ENCODE data around the gene MOCS3.

MOCS3 gene

GRCh38 chr20:50931306-50932015 lies 27.2 kb upstream of the MOCS3 start, which contains the start of gene ADNP:
ADNP (minus strand) TSS chr20:50931437; CDS start chr20:50903996, 27,441 bp downstream.
- H3K4me3 ChIP-seq (ENCODE audit: low read depth, low read length) = peak within 1 kb of the TSS; percentile 74
- peak; percentile 83 for DNase-seq (ENCODE audit: low read depth)
- TF ChIP-seq, protein P1, sequence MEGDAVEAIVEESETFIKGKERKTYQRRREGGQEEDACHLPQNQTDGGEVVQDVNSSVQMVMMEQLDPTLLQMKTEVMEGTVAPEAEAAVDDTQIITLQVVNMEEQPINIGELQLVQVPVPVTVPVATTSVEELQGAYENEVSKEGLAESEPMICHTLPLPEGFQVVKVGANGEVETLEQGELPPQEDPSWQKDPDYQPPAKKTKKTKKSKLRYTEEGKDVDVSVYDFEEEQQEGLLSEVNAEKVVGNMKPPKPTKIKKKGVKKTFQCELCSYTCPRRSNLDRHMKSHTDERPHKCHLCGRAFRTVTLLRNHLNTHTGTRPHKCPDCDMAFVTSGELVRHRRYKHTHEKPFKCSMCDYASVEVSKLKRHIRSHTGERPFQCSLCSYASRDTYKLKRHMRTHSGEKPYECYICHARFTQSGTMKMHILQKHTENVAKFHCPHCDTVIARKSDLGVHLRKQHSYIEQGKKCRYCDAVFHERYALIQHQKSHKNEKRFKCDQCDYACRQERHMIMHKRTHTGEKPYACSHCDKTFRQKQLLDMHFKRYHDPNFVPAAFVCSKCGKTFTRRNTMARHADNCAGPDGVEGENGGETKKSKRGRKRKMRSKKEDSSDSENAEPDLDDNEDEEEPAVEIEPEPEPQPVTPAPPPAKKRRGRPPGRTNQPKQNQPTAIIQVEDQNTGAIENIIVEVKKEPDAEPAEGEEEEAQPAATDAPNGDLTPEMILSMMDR (IDR thresholded peaks at IDR 0.05; ENCODE audit: control insufficient read depth, extremely low read depth, insufficient read depth) = peak; percentile 68

DNA sequence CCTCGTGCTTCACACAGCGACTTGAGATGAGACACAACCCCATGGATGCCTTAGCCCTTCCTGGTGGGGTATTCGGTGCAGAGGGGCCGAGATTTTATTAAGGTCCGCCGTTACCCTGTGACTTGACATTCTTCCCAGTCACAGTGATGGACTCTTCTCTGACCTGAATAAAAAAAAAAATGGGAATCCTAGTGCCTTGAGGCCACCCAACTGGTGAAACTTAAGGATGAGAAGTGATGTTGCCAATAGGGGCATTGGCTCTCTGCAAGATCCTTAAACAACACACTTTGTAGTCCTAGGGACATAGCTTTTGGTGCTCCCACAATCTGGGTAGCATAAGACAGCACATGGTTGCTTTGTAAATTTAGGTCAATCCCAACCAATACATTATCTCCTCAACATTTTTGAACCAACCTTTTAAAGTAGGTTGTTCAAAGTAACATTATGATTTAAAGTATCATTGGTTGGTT lies 26.6 kb upstream of the MOCS3 start:
- no peak for DNase-seq (ENCODE audit: low read depth)
- H3K4me3 ChIP-seq (ENCODE audit: low read depth, low read length) = peak overlapping the region; percentile 58
- TF ChIP-seq, protein P1 (IDR thresholded peaks at IDR 0.05; ENCODE audit: control insufficient read depth, extremely low read depth, insufficient read depth) = no peak

DNA sequence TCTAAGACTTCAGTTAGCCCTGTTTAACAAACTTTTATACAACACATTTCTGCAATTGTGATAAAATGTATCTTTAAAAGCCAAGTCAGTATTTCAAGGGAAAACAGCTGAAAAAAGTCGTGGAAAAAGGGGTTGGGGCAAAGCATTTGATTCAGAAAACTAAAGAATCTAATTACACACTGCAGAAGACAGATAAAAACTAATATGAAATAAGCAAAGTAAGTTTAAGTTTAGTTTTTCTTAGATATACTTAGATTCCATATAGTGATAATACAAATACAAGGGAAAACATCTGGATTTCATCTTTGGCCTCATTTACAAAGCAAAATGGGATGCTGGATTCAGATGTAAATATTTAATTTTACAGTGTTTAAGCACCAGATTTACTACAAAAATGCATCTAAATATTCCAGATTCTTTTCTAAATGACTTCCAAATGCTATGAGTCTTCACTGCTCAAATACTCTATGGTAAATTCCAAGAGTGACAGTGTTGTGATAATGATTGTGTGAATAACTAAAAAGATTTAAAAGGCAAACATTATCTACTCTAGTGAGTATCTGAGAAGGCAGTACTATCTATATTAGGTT lies 25.8 kb upstream of the MOCS3 start:
- no peak for DNase-seq (ENCODE audit: low read depth)
- TF ChIP-seq, protein P1 (IDR thresholded peaks at IDR 0.05; ENCODE audit: control insufficient read depth, extremely low read depth, insufficient read depth) = no peak
- no peak overlapping the region for H3K4me3 ChIP-seq (ENCODE audit: low read depth, low read length)

GRCh38 chr20:50933589-50933988 lies 25.0 kb upstream of the MOCS3 start:
- TF ChIP-seq, protein P1 (IDR thresholded peaks at IDR 0.05; ENCODE audit: control insufficient read depth, extremely low read depth, insufficient read depth) = no peak
- no peak for DNase-seq (ENCODE audit: low read depth)
- H3K4me3 ChIP-seq (ENCODE audit: low read depth, low read length) = no peak overlapping the region

DNA sequence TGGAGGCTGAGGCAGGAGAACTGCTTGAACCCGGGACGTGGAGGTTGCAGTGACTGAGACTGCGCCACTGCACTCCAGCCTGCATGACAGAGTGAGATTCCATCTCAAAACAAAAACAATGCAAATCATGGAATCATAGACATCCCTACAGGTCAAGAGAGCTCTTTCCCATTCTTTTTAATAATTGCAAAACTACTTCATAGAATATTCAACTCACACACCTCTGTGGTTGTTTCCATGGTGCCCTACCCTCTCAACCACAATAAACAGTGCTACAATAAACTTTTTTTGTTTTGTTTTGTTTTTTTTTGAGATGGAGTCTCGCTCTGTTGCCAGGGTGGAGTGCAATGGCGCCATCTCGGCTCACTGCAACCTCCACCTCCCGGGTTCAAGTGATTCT lies 15.5 kb upstream of the MOCS3 start:
- no peak overlapping the region for H3K4me3 ChIP-seq (ENCODE audit: low read depth, low read length)
- DNase-seq (ENCODE audit: low read depth) = no peak
- TF ChIP-seq, protein P1 (IDR thresholded peaks at IDR 0.05; ENCODE audit: control insufficient read depth, extremely low read depth, insufficient read depth) = no peak

- TF ChIP-seq, protein P1 (IDR thresholded peaks at IDR 0.05; ENCODE audit: control insufficient read depth, extremely low read depth, insufficient read depth) = no peak
- DNase-seq (ENCODE audit: low read depth) = no peak
- H3K4me3 ChIP-seq (ENCODE audit: low read depth, low read length) = no peak overlapping the region
Measured at GRCh38 chr20:50948132-50948785, 10.4 kb upstream of the MOCS3 start.
